ENCODE measurements around the gene SFMBT2.
"Not testable (repeated sequence)": the region's sequence is repeated elsewhere in the genome, so short reads cannot be mapped to it uniquely, and the experiment has no call there.

SFMBT2 gene

DNA sequence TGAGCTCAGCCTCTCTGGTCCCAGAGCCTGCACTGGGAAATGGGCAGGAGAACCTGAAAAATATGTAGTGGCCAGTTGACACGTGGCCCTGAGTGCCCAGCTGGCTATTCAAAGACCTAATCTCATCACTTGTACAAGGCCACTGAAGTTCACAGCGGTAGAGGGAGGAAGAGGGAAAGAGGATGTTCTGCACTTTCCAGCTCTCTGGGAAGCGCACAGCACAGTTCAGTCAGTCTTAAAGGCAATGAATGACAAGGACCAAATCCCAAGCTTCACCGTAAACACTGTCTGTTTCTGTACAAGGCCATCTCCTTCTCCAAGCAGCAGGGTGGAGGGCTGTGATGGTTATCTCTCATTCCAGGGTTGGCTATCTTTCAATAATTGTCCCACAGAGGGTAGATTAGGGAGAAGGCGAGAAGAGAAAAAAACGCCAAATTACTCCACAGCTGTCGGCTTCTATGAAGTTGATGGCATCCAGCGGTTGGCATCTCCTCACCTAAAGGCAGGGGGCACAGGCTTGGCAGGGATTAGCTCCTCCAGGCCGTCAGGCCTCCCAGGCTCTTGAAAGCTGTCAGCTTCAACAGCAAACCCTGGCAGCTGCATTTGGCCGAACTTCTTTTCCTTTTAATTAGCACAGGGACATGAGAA is 10.6 kb downstream of the SFMBT2 start:
- DNase-seq, result no peak

DNA sequence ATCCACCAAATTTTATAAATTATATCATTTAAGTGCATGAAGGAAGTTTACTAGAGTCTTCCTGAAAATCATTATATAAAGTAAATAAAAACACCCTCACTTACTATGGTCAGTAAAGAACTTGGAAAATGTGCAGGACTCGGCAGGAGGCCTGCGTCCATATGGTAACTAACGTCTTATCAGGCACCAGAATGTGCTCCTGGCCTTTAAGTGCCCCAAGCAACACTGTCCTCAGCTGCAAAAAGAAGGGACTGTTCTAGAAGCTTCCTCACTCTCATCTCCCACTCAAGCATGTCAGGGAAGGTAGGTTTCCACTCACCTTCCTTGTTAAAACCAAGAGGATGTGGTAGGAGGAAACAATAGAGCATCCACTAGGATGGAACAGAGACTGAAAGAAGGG is 11.3 kb downstream of the SFMBT2 start:
- DNase-seq, result no peak

DNA sequence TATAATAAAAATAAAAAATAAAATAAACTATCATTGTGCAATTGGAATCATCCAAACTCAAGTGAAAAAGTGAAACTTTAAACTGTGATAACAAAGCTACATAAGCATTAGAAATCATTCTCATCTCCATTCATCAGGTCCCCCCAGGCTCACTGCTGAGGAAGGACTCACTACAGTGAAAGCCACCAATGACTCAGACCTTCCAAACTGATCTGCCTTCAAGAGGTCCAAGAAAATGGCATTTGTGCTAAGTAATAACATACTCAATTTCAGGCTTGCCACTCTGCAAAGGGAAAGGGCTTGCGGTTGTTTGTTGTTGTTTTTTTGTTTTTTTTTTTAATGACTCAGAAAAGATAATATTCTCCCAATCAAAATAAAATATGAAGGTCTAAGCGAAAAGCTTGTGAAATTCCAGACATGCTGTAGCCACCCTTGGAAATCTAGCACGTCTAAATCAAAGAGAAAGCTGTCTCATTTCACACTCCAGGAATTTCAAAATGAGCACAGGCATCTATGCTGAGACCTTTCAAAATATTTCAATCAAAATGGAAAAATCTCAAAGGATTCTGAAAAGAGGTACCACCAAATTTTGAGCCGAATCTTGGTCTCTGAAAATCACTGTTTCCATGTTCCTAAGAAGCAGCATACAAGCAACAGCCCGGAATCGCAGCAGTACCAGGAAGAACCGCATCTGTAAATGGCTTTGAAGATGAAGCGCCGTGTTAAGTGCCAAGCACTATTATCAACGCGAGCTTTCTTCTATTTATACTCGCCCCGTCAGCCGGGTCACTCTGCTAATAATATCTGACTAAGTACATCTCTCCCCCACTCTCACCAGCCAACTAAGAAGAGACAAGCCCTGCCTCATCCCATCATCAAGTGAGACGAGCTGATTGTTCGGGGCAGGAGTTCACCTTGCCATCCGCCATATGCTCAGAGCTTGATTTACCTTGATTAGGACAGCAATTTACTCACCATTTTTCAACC is 13.5 kb downstream of the SFMBT2 start:
- no peak for DNase-seq

DNA sequence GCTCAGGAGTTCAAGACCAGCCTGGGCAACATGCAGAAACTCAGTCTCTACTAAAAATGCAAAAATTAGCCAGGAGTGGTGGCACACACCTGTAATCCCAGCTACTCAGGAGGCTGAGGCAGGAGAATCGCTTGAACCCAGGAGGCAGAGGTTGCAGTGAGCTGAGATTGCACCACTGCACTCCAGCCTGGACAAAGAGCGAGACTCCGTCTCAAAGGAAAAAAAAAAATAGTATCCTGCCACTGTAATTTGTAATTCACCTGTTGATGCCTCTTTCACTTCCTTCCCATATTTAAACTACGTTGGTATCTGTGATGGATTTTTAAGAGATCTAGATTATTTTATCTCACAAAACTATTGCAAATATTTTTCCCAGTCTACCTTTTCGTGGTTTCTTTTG is 18.5 kb downstream of the SFMBT2 start:
- not testable (repeated sequence) for DNase-seq

DNA sequence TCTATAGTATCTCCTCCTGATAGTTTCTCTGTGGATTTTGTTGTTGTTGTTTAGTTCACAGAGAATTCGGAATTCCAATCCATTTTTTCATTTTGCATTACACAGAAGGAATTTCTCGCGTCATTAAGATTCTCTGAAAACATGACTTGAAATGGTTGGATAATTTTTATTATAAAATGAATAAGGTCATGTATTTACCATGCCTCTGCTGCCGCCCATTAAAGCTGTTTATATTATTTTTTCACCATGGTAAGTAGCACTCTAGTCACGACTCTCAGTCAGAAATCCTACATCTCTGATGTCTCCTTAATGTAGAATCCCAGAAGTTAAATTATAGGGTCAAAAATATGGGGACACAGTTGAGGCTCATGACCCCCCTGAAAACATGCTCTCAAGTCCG is 19.1 kb downstream of the SFMBT2 start:
- DNase-seq, result no peak

DNA sequence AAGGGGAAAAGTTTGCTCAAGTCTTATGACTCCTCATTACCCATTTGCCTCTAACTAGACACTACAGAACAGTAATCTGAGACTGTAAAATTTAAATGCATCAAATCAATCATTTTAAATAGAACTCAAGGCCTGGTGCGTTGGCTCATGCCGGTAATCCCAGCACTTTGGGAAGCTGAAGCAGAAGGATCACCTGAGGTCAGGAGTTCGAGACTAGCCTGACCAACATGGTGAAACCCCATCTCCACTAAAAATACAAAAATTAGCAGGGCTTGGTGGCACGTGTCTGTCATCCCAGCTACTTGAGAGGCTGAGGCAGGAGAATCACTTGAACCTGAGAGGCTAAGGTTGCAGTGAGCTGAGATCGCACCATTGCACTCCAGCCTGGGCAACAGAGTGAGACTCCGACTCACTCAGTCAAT is 20.1 kb downstream of the SFMBT2 start:
- not testable (repeated sequence) for DNase-seq

DNA sequence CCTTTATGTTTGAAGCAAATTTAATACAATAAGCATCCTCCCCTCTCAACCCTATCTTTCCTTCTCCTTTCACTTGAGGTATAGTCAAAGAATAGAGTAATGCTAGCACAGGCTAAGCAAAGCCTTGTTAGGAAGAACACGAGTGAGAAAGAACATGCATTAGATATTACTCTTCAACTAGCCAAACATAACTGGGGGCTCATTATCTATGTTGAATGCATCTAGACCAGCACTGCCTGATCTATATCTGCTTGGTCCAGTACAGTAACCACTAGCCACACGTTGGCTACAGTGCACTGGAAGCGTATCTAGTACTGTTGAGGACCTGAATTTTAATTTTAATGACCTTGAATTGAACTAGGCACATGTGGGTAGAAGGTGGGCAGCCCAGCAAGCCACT is 21.0 kb downstream of the SFMBT2 start:
- DNase-seq, result no peak

DNA sequence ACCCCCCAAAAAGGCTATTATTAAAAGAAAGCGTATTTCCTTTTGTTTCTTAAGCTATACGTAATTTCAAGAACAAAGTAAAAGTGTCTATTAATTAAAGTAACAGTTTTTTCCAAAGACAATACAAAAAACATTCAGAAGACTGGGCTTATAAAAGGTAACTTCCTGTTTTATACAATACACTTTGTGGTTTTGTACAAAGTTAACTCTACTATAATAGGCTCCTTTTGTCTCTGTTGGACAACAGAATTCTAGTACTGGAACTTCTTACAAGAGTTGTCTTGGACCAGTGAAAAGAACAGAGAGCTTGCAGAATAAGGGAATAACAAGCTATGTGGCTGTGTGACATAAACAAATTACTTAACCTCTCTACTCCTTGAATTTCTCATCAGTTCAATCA is 21.5 kb downstream of the SFMBT2 start:
- no peak for DNase-seq

DNA sequence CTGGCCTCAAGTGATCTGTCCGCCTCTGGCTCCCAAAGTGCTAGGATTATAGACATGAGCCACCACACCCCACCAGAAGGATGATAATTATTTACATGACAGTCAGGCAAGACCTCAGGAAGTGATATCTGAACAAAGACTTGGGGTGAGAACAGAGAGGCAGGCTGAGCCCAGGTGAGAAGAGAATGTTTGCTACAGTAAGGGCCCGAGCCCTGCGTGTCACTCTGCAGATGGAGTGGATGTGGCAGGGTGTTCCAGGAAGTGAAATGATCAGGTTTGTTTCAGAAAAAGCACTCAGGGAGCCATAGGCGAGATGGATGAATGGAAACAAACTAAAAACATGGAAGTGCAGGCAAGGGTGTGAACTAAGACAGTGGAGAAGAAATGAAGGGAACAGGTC is 22.2 kb downstream of the SFMBT2 start:
- no peak for DNase-seq

DNA sequence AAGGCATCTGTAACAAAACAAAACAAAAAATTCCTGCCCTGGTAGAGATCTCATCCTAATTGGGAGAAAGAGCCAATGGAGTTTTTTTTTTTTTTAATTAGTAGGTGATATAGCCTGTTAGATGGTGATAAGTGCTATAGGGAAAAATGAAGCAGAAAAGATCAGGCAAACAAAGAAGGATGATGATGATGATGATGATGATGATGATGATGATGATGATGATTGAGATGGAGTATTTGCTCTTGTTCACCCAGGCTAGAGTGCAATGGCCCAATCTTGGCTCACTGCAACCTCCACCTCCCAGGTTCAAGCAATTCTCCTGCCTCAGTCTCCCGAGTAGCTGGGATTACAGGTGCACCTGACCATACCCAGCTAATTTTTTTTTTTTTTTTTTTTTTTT is 22.7 kb downstream of the SFMBT2 start:
- DNase-seq, result not testable (repeated sequence)

DNA sequence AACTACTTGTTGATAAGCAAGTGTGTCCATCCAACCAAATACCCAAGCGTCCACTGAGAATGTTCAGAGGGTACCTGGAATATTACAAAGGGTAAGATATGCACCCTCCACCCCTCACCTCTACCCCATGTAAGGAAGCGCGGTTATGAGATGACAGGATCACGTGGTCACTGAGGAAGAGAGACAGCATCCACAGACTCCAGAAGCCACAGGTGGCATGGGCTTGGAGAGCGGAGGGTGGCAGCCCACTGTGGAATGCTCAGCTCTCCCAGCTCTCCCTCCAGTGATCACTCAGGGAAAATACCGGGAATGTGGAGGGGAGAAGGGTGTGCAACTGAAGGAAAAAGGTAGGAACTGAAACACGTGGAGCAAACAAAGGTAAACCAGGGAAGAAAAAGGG is 25.7 kb downstream of the SFMBT2 start:
- no peak for DNase-seq

DNA sequence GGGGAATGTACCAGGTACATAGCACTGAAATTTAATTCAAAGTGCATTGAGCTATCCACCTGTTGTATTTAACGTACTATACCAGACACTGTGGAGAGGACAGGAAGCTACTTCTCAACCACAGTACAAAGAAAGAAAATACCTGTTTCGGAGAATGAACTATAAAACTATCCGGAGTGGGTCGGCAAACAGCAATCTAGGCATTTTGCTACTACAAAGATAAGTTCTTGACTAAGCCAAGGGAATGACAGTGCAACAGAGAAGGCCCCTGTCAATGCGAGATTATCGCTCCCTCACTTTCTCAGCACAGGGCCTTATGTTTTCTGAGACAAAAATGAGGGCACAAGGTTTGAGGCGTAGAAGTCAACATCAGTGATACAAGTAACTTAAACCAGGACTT is 27.4 kb downstream of the SFMBT2 start:
- no peak for DNase-seq

DNA sequence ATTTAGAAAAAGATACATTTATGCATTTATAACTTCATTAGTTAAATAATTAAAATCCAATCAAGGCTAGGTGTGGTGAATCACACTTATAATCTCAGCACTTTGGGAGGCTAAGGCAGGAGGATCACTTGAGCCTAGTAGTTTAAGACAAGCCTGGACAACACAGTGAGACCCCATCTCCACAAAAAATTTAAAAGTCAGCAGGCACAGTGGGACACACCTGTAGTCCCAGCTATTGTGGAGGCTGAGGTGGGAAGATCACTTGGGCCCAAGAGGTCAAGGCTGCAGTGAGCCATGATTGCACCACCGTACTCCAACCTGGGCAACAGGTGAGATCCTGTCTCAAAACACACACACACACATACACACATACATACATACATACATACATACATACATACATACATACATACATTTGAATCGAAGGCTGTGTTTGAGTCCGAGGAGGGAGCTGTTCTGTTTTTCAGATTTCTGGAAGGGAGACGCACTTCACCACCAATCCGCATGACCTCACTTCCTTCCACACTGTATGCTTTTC is 30.1 kb downstream of the SFMBT2 start:
- no peak for DNase-seq

DNA sequence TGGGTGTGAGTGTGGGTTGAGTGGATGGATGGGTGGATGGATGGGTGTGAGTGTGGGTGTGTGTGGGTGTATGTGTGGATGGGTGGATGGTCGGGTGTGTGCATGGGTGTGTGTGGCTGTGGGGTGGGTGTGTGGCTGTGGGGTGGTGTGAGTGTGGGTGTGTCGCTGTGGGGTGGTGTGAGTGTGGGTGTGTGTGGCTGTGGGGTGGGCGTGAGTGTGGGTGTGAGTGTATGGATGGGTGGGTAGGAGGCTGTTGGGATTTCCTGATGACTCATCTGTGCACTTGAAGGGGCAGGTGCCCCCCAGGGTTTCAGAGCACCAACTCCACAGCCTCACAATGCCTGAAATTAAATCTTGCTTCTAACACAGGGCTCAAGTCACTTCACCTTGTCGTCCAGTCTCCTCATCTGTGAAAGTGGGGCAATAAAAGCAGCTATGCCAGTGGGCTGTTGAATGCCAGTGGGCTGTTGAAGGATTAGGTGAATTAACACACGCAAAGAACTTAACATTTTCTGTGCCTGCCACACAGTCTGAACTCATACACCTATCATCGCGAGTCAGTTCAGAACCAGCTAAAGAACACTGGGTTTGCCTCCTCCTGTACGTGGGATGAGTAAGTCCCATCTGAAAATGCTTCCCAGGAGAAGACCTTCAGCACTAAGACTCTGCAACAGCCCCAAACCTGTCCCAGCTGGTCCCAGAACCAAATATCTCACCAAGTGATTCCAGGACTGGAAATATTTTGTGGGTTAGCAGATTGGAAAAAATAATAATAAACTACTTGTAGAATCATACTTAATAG is 32.0 kb downstream of the SFMBT2 start:
- no peak for DNase-seq

DNA sequence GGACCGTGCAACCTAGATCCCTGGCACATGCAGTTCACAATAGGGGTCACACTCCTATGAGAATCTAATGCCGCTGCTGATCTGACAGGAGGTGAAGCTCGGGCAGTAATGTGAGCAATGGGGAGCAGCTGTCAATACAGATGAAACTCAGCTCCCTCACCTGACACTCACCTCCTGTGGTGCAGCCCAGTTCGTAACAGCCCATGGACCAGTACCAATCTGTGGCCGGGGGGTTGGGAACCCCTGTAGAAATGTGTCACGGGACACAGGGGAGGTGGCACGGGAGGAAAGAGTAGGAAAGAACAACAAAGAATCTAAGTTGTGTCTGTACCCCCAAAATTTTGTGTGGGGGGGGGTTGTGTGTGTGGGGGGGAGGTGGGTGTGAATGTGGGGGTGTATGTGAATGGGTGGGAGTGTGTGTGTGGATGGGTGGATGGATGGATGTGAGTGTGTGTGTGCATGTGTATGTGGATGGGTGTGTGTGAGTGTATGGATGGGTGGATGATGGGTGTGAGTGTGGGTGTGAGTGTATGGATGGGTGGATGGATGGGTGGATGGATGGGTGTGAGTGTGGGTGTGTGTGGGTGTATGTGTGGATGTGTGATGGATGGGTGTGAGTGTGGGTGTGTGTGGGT is 33.1 kb downstream of the SFMBT2 start:
- DNase-seq, result no peak

DNA sequence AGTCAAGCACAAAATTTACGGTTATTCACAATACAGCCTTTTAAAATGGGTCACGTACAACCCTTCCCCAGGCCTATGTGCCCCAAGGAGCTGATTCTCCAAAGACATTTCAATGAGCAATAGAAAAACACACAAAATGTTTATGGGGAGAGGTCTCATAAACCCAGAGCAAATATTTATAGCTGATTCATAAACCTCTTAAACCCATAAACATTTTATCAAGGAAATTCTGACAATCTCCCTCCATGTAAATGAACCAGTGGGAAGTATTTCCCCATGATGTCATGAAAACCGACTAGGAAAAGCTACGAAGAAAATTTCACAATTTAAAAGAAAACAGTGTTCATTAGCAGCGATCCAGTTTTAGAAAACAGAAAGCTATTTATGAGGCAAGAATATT is 36.0 kb downstream of the SFMBT2 start:
- no peak for DNase-seq

DNA sequence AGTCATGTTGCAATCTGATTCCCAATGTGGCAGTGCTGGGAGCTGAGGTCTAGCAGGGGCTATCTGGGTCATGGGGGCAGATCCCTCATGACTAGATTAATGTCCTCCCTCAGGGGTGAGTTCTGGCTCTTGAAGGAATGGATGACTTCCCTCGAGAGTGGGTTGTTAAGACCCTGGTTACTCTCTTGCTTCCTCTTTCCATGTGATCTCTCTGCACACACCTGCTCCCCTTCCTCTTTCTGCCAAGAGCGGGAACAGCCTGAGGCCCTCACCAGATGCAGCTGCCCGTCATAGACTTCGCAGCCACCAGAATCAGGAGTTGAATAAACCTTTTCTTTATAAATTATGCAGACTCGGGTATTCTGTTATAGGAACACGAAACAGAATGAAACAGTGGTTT is 37.8 kb downstream of the SFMBT2 start:
- no peak for DNase-seq

DNA sequence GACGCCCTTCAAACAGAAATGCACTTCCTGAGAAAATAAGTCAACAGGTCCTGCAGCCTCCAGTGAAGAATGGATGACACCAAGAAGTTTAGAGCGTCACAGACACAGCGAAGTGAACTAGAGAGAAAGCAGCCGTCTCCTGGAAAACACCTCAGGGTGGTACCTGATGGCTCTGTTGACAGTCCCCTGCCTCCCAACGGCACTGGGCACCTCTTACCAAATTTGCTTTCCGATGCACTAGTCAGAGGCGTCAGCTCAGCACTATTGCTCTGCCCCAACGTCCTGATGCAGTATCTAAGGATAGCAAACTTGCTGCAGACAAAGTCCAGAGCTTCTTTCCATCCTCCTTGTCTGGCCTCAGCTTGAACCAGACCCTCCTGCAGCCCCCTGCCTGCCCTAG is 38.3 kb downstream of the SFMBT2 start:
- DNase-seq, result no peak

DNA sequence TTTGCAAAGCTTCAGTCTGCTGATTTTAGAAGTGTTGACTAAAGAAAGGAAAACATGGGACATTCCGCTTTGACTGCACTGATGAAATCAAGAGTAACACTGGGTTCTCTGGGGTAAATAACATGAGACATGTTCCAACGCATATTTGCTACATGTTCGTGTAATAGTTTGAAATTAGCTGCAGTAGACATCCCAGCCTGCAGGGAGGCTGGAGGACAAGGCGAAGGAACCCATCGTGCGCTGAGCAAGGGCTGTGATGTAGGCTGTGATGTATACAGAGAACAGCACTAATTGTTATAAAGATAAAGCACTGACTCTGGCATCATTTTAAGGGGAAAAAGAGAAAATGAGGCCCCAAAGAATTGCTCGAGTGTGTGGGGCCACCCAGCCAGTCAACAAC is 40.3 kb downstream of the SFMBT2 start:
- no peak for DNase-seq

DNA sequence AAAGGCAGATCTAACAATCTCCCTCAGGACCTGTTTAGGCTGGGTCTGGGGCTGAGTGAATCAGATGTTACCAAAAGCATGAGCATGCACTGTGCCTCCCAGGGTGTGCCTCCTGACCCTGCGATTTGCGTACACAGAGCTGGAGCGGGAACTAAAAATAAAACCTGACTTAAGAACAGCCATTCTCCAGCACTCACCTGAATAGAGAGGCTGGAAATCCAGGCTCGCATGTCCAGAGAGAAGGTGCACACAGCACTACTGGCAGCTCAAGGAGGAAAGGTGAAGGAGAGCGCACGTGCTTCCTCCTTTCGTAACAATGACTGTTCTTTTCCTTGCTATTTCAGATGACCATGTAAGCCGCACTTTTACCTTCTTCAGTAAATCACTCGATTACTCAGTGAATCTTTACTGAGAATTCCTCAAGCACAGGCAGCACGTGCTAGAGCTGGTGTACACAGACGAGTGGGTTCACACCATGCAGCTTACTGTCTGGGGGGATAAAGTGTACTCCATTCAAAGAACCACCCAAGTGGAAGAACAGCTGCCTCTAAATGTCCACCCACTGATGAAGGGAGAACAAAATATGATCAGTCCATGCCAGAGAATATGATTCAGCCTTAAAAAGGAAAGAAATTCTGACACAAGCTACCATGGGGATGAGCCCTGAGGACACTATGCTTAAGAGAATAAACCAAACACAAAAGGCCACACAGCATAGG is 45.6 kb downstream of the SFMBT2 start:
- DNase-seq, result no peak

DNA sequence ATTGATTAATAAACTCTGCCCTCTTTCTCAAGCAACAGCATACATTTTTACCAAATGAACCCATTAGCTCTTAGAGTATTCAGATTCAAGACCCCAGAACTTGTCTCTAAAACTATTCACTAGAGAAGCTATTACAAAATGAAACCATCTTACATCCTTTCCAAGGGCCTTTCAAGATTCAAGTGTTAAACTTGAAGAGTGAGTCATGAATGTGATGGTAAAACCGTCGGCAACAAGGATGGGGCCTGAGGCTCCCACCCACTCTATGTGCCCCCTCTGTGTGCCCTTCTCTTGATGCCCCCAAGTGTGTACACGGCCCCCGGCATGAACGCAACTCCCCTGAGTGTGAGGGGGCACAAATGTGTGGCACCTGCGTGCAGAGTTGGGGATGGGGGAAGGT is 46.4 kb downstream of the SFMBT2 start:
- no peak for DNase-seq

DNA sequence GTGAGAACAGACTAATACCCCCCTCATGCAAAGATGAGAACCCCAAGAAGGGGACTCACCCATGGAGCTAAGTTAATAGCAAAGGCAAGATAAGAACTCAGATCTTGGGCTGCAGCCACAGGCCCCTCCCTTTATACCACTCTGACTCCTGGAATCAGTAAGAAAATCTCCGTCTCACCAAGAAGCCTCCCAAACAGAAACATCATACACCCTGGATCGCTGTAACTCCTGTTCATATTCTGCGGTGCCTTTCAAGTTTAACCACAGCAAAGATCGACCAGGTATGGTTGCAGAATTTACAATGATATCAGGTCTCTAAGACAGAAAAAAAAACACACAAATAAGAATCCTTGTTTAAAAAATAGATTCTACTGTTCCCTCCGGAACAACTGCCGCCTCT is 47.1 kb downstream of the SFMBT2 start:
- no peak for DNase-seq

Data from effector CD4-positive, alpha-beta T cell (primary cell).